Astrocyte (in vitro differentiated cells and primary cell): ENCODE measurements around the gene TTC7B.

Source experiments
- CTCF ChIP-seq: IDR thresholded peaks from 2 replicates; pipeline ENCODE4 v1.5.1; 2011; ENCODE audit warnings: low read depth, mild to moderate bottlenecking, inconsistent platforms, low read length, moderate library complexity; ENCODE audit not compliant: insufficient read depth
- EZH2 ChIP-seq: IDR thresholded peaks from 2 replicates; pipeline ENCODE4 v1.6.1; 2012; ENCODE audit warnings: mild to moderate bottlenecking, low read length, inconsistent platforms; ENCODE audit not compliant: insufficient read depth

DNA sequence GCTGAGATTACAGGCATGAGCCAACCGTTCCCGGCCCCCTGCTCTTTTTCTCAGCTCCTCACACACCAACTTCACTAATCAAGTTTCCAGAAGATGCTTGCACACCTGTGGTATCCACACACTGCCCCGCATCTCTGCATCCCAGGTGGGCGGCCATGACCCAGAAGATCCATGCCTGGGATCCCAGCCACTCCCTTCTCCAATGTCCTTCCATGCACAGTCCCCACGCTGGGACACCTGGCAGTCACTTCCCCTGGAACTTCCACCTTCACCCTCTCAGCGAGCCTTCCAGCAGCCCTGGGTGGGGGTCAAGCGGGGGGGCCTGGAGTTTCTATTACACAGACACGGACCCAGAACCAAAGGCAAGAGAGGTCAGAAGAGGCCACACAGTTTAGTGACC lies 311.6 kb downstream of the TTC7B start:
- TF ChIP-seq CTCF (no peak), EZH2 (no peak)
